ENCODE data around the gene ACP7.
"Not testable (repeated sequence)": the region's sequence is repeated elsewhere in the genome, so short reads cannot be mapped to it uniquely, and the experiment has no call there.

ACP7 gene

GRCh38 chr19:39133431-39134270 is 49.5 kb downstream of the ACP7 start:
- DNase-seq, result no peak

DNA sequence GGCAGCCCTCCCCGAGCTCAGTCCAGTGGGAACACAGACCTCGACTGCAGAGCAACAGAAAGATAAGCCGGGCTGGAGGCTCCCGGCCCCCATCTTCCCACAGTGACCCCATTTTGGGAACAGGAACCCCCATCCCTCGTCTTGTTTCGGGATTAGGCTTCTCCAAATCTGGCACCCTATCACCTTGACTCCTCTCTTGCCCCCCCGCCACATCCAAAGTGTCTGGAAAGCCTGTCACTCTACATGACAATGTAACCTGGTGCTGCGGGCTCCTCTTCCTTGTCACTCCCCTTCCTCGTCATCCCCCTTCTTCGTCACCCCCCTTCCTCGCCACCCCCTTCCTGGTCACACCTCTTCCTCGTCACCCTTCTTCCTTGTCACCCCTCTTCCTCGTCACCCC is 51.5 kb downstream of the ACP7 start:
- DNase-seq, result no peak

GRCh38 chr19:39136225-39136940 is 52.2 kb downstream of the ACP7 start:
- DNase-seq, result no peak

DNA sequence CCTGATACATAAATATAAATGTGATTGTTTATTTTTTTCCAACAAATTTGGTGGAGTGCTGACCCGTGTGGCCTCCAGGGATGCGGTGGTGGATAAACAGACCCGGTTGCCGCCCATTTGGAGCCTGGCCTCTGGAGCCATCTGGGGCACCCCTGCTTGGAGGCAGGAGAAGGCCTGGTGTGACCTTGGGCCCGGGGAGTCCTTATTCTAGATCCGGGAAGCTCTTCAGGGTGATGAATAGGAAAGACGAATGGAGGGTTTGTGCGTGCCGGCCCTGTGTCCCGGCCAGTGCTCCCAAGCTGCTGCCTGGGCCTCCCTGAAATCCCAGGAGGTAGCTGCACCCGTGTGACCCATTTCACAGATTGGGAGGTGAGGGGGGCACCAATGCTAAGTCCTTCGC is 53.0 kb downstream of the ACP7 start:
- no peak for DNase-seq

GRCh38 chr19:39138221-39139211 is 54.3 kb downstream of the ACP7 start:
- no peak for DNase-seq

- no peak for DNase-seq
Observed at GRCh38 chr19:39139305-39139874, 55.2 kb downstream of the ACP7 start.

GRCh38 chr19:39139971-39140453 is 55.8 kb downstream of the ACP7 start:
- no peak for DNase-seq

- DNase-seq, result no peak
Observed at GRCh38 chr19:39140594-39140993, 56.4 kb downstream of the ACP7 start.

DNA sequence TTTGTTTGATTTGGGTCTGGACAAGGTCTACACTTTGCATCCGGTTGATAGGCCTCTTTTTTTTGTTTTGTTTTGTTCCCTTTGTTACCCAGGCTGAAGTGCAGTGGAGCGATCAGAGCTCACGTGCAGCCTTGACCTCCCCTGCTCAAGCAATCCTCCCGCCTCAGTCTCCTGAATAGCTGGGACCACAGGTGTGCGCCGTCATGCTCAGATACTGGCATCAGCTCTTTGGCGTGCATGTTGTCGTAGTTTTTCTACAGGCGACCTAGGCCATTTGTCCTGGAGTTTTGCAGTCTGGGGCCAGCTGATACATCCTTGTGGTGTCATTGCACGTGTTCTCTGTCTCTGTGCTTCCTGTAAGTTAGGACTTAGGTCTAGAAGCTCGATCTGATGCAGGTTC is 57.8 kb downstream of the ACP7 start:
- no peak for DNase-seq

GRCh38 chr19:39142630-39143029 is 58.5 kb downstream of the ACP7 start:
- DNase-seq, result no peak

- DNase-seq, result not testable (repeated sequence)
Observed at GRCh38 chr19:39143757-39144289, 59.7 kb downstream of the ACP7 start.

DNA sequence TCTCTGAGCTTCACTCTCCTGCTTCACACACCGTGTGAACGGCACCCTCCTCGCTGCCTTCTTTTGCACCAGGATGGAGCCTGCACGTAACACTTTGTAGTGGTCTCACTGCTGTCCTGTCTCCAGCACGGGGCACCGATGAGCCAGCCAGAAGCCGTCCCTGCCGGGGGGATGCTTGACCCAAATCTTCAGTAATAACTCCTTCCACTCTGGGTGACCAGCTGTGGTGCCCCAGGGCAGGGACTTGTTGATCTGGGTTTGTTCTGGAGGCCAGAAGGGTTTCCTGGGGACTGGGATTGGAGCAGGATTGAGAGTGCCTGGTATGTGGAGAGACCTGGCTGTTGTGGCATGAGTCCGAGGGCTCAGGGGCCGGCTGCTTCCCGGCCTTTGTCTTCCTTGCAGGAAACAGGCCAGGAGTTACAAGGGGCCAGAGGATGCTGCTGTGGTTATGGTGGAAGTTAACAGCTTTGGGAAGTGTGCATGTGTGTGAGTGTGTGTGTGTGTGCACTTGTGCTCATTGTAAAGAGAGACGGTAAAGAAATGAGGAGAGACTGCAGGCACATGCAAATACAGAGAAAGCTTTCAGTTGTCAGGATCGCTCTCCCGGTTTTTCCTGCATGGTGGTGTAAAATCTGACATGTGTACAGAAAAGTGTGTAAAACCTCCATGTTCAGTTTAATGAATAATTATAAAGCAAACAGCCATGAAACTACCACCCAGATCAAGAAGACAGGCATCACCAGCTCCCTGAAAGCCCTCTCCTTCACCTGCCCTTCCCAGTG is 60.3 kb downstream of the ACP7 start:
- no peak for DNase-seq

DNA sequence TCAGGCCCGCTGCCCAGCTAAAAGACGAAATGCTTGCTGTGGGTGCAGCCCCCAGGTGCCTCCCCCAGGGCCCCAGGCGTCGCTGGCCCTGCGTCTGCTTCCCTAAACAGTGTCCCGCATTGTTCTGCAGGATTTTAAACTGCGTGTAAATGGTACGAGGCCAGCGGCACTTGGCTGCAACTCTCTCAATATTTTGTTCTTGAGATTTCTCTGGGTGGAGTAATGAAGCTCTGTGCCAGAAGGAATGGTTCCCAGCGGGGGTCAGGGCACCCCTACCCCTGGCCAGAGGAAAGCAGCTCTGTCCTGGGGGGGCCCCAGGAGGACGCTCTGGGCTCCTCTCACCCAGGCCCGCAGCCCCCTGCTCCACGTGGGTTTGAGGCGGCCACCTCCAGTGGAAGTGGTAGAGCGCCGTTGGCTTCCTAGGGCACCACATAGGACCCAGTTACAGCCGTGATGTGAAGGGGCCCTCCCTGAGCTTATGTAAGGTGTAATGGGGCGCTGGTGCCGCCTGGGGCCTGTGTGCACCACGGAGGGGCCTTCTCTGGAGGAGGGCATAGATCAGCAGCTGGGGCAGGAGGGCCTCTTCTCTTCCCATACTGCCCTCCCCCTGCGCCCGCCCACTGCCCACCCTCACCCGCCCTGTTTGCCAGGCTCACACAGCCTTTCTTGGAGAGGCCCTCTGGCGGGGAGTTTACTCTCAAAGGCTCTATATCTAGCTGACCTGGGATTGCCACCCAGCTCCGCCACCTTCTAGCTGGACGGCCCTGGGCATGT is 61.2 kb downstream of the ACP7 start:
- DNase-seq, result no peak

- DNase-seq, result no peak
Observed at GRCh38 chr19:39146091-39146490, 61.9 kb downstream of the ACP7 start.

DNA sequence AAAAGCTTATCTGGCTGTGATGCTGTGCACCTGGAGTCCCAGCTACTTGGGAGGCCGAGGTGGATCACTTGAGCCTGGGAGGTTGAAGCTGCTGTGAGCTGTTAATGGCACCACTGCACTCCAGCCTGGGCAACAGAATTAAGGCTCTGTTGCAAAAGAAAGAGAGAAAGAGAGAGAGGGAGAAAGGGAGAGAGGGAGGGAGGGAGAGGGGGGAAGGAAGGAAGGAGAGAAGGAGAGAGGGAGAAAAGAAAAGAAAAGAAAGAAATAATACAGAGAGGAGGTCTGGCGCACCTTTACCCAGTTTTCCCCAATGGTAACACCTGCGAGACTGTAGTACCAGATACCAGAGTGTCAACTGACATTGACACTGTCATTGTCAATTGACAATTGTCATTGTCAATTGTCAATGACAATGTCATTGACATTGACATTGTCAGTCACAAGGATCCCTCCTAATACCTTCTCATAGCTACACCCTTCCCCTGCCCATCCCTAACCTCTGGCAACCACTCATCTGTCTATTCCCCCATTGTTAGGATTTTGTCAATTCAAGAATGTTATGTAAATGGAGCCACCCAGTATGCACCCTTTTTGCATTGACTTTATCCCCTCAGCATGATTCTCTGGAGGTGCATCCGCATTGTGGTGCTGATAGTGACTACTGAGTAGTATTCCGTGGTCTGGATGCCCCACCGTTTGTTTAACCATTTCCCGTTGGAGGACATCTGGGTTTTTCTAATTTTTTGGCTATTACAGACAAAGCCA is 62.7 kb downstream of the ACP7 start:
- no peak for DNase-seq

DNA sequence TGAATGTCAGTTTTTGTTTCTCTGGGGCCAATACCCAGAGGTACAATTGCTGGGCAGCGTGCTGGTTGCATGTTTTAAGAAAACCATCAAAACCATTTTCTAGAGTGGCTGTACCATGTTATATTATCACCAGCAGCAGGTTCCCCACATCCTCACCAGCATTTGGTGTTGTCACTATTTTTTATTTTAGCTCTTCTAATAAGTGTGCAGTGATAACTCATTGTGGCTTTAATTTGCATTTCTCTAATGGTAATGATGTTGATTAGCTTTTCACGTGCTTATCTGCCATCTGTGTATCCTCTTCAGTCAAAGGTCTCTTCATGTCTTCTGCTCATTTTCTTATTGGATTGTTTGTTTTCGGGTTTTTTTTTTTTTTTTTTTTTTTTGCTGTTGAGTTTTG is 63.3 kb downstream of the ACP7 start:
- no peak for DNase-seq

GRCh38 chr19:39148939-39149529 is 64.9 kb downstream of the ACP7 start:
- no peak for DNase-seq

- DNase-seq, result no peak
Observed at GRCh38 chr19:39150235-39150634, 66.1 kb downstream of the ACP7 start.

DNA sequence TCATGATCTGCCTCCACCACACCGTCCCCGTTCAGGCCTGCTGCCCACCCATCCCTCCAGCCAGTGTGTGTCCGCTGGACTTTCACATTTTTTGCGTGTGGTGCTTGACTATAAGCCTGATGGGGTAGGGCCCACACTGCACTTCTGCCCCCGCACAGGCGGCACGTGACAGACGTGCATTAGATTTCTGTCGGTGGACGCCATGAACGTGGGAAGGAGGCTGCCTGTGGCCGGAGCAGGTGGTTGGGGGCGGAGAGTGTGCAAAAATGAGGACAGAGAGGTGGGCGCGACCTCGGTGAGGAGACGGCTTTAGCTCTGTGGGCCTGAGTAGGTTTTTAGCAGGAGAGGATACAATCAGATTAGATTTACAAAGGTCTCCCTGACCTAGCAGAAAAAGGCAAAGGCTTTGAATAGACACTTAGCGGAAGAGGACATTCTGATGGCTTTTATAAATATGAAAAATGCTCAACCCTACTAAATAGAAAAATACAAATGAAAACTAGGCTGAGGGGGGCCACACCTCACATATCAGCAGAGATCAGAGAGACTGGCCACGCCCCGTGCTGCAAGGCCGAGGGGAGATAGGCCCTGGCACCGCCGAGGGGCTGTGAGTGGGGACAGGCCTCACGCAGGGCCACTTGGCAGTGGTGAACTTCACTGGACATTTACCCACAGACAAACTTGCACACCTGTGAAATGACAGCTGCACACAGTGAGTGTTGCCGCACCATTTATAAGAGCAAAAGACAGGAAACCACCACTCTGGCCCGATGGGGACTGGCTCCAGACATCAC is 66.8 kb downstream of the ACP7 start:
- DNase-seq, result no peak

Data from NCI-H1930 (cell line).